Hepatocyte (in vitro differentiated cells): ENCODE data around the gene CDH22.

Source experiments
- CTCF ChIP-seq: fragments of 200-600 bp; sonication (generic); IDR thresholded peaks from 2 replicates; pipeline ENCODE4 v1.5.1; 2016; ENCODE audit warnings: antibody characterized with exemption, mild to moderate bottlenecking; ENCODE audit not compliant: poor library complexity
- EZH2 ChIP-seq: fragments of 200-600 bp; sonication (generic); IDR thresholded peaks from 2 replicates; pipeline ENCODE4 v1.6.1; 2016; ENCODE audit warnings: antibody characterized with exemption, mild to moderate bottlenecking, borderline replicate concordance
- EZH2phosphoT487 ChIP-seq: fragments of 200-600 bp; sonication (generic); IDR thresholded peaks from one replicate; pipeline ENCODE4 v1.6.1; 2018; ENCODE audit warnings: antibody characterized with exemption, mild to moderate bottlenecking, low read depth, moderate library complexity; ENCODE audit not compliant: unreplicated experiment, severe bottlenecking

GRCh38 chr20:46213946-46214823, 94.1 kb downstream of the CDH22 start:
- no peak for TF ChIP-seq CTCF
- TF ChIP-seq EZH2: no peak
- no peak for TF ChIP-seq EZH2phosphoT487
